Measurements from ENCODE around the gene R3HDM4.
"Not testable (repeated sequence)": the region's sequence is repeated elsewhere in the genome, so short reads cannot be mapped to it uniquely, and the experiment has no call there.

R3HDM4 gene

DNA sequence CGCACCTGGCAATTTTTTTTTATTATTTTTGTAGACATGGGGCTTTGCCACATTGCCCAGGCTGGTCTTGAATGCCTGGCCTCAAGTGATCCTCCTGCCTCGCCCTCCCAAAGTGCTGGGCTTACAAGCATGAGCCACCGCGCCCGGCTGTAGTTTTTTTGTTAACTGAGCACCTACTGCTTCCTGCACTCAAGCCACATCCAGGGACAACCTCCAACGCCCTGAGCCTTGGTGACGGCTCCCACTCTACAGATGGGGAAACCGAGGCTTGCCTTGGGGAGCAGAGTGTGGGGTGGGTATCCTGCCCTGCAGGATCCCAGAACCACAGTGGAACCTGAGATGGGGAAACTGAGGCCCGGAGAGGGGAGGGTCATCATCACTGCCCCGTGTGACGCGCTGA lies 57.9 kb downstream of the R3HDM4 start:
- TF ChIP-seq POLR2A (IDR thresholded peaks at IDR 0.05; ENCODE audit: extremely low read depth, insufficient read length) = no peak
- no peak for TF ChIP-seq MAX (IDR thresholded peaks at IDR 0.05; ENCODE audit: low read depth, low read length)
- no peak for TF ChIP-seq MYC (IDR thresholded peaks at IDR 0.05; ENCODE audit: low read depth, low read length)
- TF ChIP-seq CTCF (IDR thresholded peaks at IDR 0.05; ENCODE audit: low read depth, low read length) = no peak
- DNase-seq (ENCODE audit: low read depth) = no peak
- H3K4me3 ChIP-seq (ENCODE audit: low read depth, low read length) = no peak overlapping the region

DNA sequence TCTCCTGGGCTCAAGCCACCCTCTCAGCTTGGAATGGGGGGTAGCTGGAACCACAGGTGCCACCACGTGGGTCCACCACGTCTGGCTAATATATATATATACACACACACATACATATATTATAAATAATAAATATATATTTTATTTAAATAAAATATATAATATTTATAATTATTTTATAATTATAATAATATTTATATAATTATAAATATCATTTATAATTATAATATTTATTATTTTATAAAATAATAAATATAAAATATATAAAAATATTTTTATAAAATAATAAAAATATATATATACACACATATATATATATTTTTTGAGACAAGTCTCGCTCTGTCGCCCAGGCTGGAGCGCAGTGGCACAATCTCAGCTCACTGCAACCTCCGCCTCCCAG lies 58.5 kb downstream of the R3HDM4 start:
- TF ChIP-seq MYC (IDR thresholded peaks at IDR 0.05; ENCODE audit: low read depth, low read length) = no peak
- no peak for TF ChIP-seq CTCF (IDR thresholded peaks at IDR 0.05; ENCODE audit: low read depth, low read length)
- TF ChIP-seq POLR2A (IDR thresholded peaks at IDR 0.05; ENCODE audit: extremely low read depth, insufficient read length) = no peak
- no peak for TF ChIP-seq MAX (IDR thresholded peaks at IDR 0.05; ENCODE audit: low read depth, low read length)
- H3K4me3 ChIP-seq (ENCODE audit: low read depth, low read length) = no peak overlapping the region
- DNase-seq (ENCODE audit: low read depth) = no peak

- not testable (repeated sequence) for H3K4me3 ChIP-seq (ENCODE audit: low read depth, low read length); DNase-seq (ENCODE audit: low read depth)
Observed at GRCh38 chr19:853614-854220, 59.3 kb downstream of the R3HDM4 start.

DNA sequence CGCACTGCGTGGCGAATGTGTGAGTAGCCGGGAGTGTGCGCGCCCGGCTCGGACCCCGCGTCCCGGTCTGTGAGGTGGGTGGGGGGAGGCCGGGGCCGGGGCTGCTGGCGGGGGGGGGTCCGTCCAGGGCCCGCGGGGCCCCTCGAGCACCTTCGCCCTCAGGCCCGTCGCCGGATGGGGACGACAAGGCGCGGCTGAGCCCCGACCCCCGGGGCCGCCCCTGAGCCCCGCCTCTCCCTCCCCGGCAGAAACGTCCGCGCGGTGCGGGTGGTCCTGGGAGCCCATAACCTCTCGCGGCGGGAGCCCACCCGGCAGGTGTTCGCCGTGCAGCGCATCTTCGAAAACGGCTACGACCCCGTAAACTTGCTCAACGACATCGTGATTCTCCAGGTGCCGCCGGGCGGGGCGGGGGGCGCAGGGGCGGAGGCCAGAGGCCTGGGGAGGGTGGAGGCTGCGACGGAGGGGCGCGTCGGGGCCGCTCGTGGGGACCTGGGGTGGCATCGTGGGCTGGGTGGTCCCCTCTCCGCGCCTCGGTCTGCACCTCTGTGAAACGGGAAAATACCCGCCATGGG lies 59.9 kb downstream of the R3HDM4 start:
- no peak for DNase-seq (ENCODE audit: low read depth)
- H3K4me3 ChIP-seq (ENCODE audit: low read depth, low read length) = no peak overlapping the region
- no peak for TF ChIP-seq POLR2A (IDR thresholded peaks at IDR 0.05; ENCODE audit: extremely low read depth, insufficient read length)
- TF ChIP-seq MAX (IDR thresholded peaks at IDR 0.05; ENCODE audit: low read depth, low read length) = no peak
- TF ChIP-seq MYC (IDR thresholded peaks at IDR 0.05; ENCODE audit: low read depth, low read length) = no peak
- no peak for TF ChIP-seq CTCF (IDR thresholded peaks at IDR 0.05; ENCODE audit: low read depth, low read length)

- TF ChIP-seq MYC (IDR thresholded peaks at IDR 0.05; ENCODE audit: low read depth, low read length) = no peak
- no peak for TF ChIP-seq CTCF (IDR thresholded peaks at IDR 0.05; ENCODE audit: low read depth, low read length)
- TF ChIP-seq POLR2A (IDR thresholded peaks at IDR 0.05; ENCODE audit: extremely low read depth, insufficient read length) = no peak
- TF ChIP-seq MAX (IDR thresholded peaks at IDR 0.05; ENCODE audit: low read depth, low read length) = no peak
- no peak within 1 kb of the TSS for H3K4me3 ChIP-seq (ENCODE audit: low read depth, low read length)
- no peak for DNase-seq (ENCODE audit: low read depth)
Observed at GRCh38 chr19:852136-853013, 60.6 kb downstream of the R3HDM4 start, which contains the start of gene ELANE. ELANE (plus strand) TSS chr19:852303; CDS start chr19:852329, 26 bp downstream.

- H3K4me3 ChIP-seq (ENCODE audit: low read depth, low read length) = no peak overlapping the region
- DNase-seq (ENCODE audit: low read depth) = no peak
- TF ChIP-seq MAX (IDR thresholded peaks at IDR 0.05; ENCODE audit: low read depth, low read length) = no peak
- no peak for TF ChIP-seq CTCF (IDR thresholded peaks at IDR 0.05; ENCODE audit: low read depth, low read length)
- no peak for TF ChIP-seq MYC (IDR thresholded peaks at IDR 0.05; ENCODE audit: low read depth, low read length)
- TF ChIP-seq POLR2A (IDR thresholded peaks at IDR 0.05; ENCODE audit: extremely low read depth, insufficient read length) = no peak
Observed at GRCh38 chr19:850979-851335, 62.1 kb downstream of the R3HDM4 start.

Data from NB4 (cell line).